IMR-90 (cell line): ENCODE data around the gene DPH2. TPM values are rescaled to one million over a fixed set of nuclear protein-coding genes. Genes with fewer than 3 reads are reported as not detected.

Experiments used
- ATAC-seq: fragments of 200-7000 bp; cut with Tn5 transposase; 2 replicates; pipeline ENCODE4 v1.9.1; 2020; ENCODE audit warnings: low read depth, mild to moderate bottlenecking, moderate library complexity
- BruUV-seq: library from RNA; stranded (reverse); fragments of 400-500 nt; replicated peaks from 2 replicates; lab custom pipeline; 2021; lab: Mats Ljungman, UMichigan
- CTCF ChIA-PET: fragments of 300-600 bp; formaldehyde crosslinking; extraction: SDS; loops from one replicate; lab custom pipeline; 2021; ENCODE audit warnings: antibody characterized with exemption; lab: Yijun Ruan, JAX
- POLR2A ChIA-PET: fragments of 300-600 bp; sonication (Branson Sonifier 250); formaldehyde crosslinking; loops from one replicate; lab custom pipeline; 2022; ENCODE audit warnings: antibody characterized with exemption; ENCODE audit not compliant: unreplicated experiment; lab: Charles Lee
- DNase-seq: peaks from one replicate; pipeline ENCODE4 v3.0.0; 2013
- H2AFZ ChIP-seq: replicated peaks from 2 replicates; pipeline ENCODE3; 2013; ENCODE audit warnings: low read length, mild to moderate bottlenecking; ENCODE audit not compliant: poor library complexity
- H2AK5ac ChIP-seq: 2 replicates; pipeline ENCODE4 v1.6.1; 2013; ENCODE audit warnings: low read depth, low read length, inconsistent platforms
- H2AK9ac ChIP-seq: replicated peaks from 2 replicates; pipeline ENCODE3; 2013; ENCODE audit warnings: mild to moderate bottlenecking, low read depth, low read length, moderate library complexity; ENCODE audit not compliant: poor library complexity
- H2BK120ac ChIP-seq: 2 replicates; pipeline ENCODE4 v1.6.1; 2013; ENCODE audit warnings: low read depth, low read length, inconsistent platforms
- H2BK15ac ChIP-seq: 3 replicates; pipeline ENCODE4 v1.6.1; 2013; ENCODE audit warnings: low read depth, low read length, inconsistent platforms
- H2BK20ac ChIP-seq: 2 replicates; pipeline ENCODE4 v1.6.1; 2013; ENCODE audit warnings: low read depth, mild to moderate bottlenecking, inconsistent platforms, low read length, moderate library complexity
- H2BK5ac ChIP-seq: 2 replicates; pipeline ENCODE4 v1.6.1; 2013; ENCODE audit warnings: mild to moderate bottlenecking, low read depth, low read length, inconsistent platforms; ENCODE audit not compliant: poor library complexity, severe bottlenecking
- H3K14ac ChIP-seq: replicated peaks from 2 replicates; pipeline ENCODE4 v1.6.1; 2013; ENCODE audit warnings: low read depth, low read length, inconsistent platforms
- H3K18ac ChIP-seq: 2 replicates; pipeline ENCODE4 v1.6.1; 2013; ENCODE audit warnings: low read depth, low read length, control low read depth
- H3K23ac ChIP-seq: 2 replicates; pipeline ENCODE4 v1.6.1; 2013; ENCODE audit warnings: low read depth, low read length, inconsistent platforms
- H3K27ac ChIP-seq: 2 replicates; pipeline ENCODE4 v1.5.1; 2013; ENCODE audit warnings: mild to moderate bottlenecking, control low read depth, low read length; ENCODE audit not compliant: insufficient read depth
- H3K27me3 ChIP-seq: 2 replicates; pipeline ENCODE4 v1.6.1; 2013; ENCODE audit warnings: low read length; ENCODE audit not compliant: control insufficient read depth, insufficient read depth
- H3K36me3 ChIP-seq: 2 replicates; pipeline ENCODE4 v1.6.1; 2013; ENCODE audit warnings: low read length, mixed read lengths; ENCODE audit not compliant: control insufficient read depth, insufficient read depth
- H3K4ac ChIP-seq: 2 replicates; pipeline ENCODE4 v1.6.1; 2013; ENCODE audit warnings: low read depth, low read length, inconsistent platforms
- H3K4me1 ChIP-seq: 2 replicates; pipeline ENCODE4 v1.6.1; 2013; ENCODE audit warnings: low read length, mixed read lengths; ENCODE audit not compliant: control insufficient read depth, insufficient read depth
- H3K4me2 ChIP-seq: 2 replicates; pipeline ENCODE4 v1.6.1; 2013; ENCODE audit warnings: low read depth, mild to moderate bottlenecking, control low read depth, low read length, moderate library complexity
- H3K4me3 ChIP-seq: 2 replicates; pipeline ENCODE4 v1.5.1; 2013; ENCODE audit warnings: low read depth, mild to moderate bottlenecking, control low read depth, low read length, moderate library complexity; ENCODE audit not compliant: insufficient read depth
- H3K56ac ChIP-seq: 2 replicates; pipeline ENCODE4 v1.6.1; 2013; ENCODE audit warnings: low read length, inconsistent platforms; ENCODE audit not compliant: insufficient read depth; ENCODE audit errors: extremely low read depth
- H3K79me1 ChIP-seq, 2 experiments: 2 replicates each; pipeline ENCODE4 v1.6.1; 2013; ENCODE audit warnings: low read length in 2 of 2, inconsistent platforms in 1 of 2, low read depth in 1 of 2
- H3K9ac ChIP-seq: 2 replicates; pipeline ENCODE4 v1.6.1; 2013; ENCODE audit warnings: low read depth, low read length, control low read depth
- H3K9me1 ChIP-seq: 2 replicates; pipeline ENCODE4 v1.6.1; 2013; ENCODE audit warnings: low read length, inconsistent platforms; ENCODE audit not compliant: insufficient read depth
- H3K9me3 ChIP-seq: 2 replicates; pipeline ENCODE4 v1.6.1; 2013; ENCODE audit warnings: low read length; ENCODE audit not compliant: control insufficient read depth, insufficient read depth
- H4K20me1 ChIP-seq: 2 replicates; pipeline ENCODE4 v1.6.1; 2013; ENCODE audit warnings: low read length, inconsistent platforms; ENCODE audit not compliant: insufficient read depth
- H4K5ac ChIP-seq: 2 replicates; pipeline ENCODE4 v1.6.1; 2013; ENCODE audit warnings: mild to moderate bottlenecking, low read depth, low read length, control low read depth
- H4K8ac ChIP-seq, 2 experiments: 2 replicates each; pipeline ENCODE4 v1.6.1; 2013; ENCODE audit warnings: low read depth in 2 of 2, low read length in 2 of 2, control low read depth in 1 of 2, inconsistent platforms in 1 of 2
- H4K91ac ChIP-seq: 2 replicates; pipeline ENCODE4 v1.6.1; 2013; ENCODE audit warnings: low read depth, low read length, inconsistent platforms; ENCODE audit not compliant: insufficient read depth
- BHLHE40 ChIP-seq: fragments of 150-350 bp; IDR thresholded peaks from 2 replicates; pipeline ENCODE4 v1.6.1; 2016; ENCODE audit warnings: mild to moderate bottlenecking, low read depth, low read length
- CEBPB ChIP-seq: IDR thresholded peaks from 2 replicates; pipeline ENCODE4 v1.6.1; 2012; ENCODE audit warnings: low read depth, low read length, improper control_type of control experiment
- CHD1 ChIP-seq: IDR thresholded peaks from 2 replicates; pipeline ENCODE4 v1.6.1; 2012; ENCODE audit warnings: low read depth, low read length, improper control_type of control experiment
- ELK1 ChIP-seq: fragments of 150-350 bp; IDR thresholded peaks from 2 replicates; pipeline ENCODE4 v1.6.1; 2016; ENCODE audit warnings: low read depth, mild to moderate bottlenecking, low read length, moderate library complexity, borderline replicate concordance
- FOS ChIP-seq: fragments of 150-350 bp; IDR thresholded peaks from 2 replicates; pipeline ENCODE4 v1.6.1; 2016; ENCODE audit warnings: low read depth, low read length
- MAFK ChIP-seq: IDR thresholded peaks from 2 replicates; pipeline ENCODE4 v1.6.1; 2012; ENCODE audit warnings: low read depth, low read length, improper control_type of control experiment
- MAZ ChIP-seq: IDR thresholded peaks from 2 replicates; pipeline ENCODE4 v1.6.1; 2012; ENCODE audit warnings: low read depth, mild to moderate bottlenecking, low read length, improper control_type of control experiment, moderate library complexity, borderline replicate concordance
- MXI1 ChIP-seq: IDR thresholded peaks from 2 replicates; pipeline ENCODE4 v1.6.1; 2012; ENCODE audit warnings: low read depth, mild to moderate bottlenecking, low read length, moderate library complexity, borderline replicate concordance
- NFE2L2 ChIP-seq: fragments of 150-350 bp; IDR thresholded peaks from 2 replicates; pipeline ENCODE4 v1.6.1; 2016; ENCODE audit warnings: low read depth, mild to moderate bottlenecking, low read length
- POLR2A ChIP-seq: IDR thresholded peaks from 2 replicates; pipeline ENCODE4 v1.6.1; 2012; ENCODE audit warnings: mild to moderate bottlenecking, low read depth, low read length
- RAD21 ChIP-seq: IDR thresholded peaks from 2 replicates; pipeline ENCODE4 v1.6.1; 2012; ENCODE audit warnings: low read length, improper control_type of control experiment
- RCOR1 ChIP-seq: IDR thresholded peaks from 2 replicates; pipeline ENCODE4 v1.6.1; 2012; ENCODE audit warnings: mild to moderate bottlenecking, low read length, improper control_type of control experiment; ENCODE audit not compliant: insufficient replicate concordance
- RFX5 ChIP-seq: IDR thresholded peaks from 2 replicates; pipeline ENCODE4 v1.8.0; 2012; ENCODE audit warnings: low read depth, mild to moderate bottlenecking, low read length, moderate library complexity
- SMC3 ChIP-seq: fragments of 150-350 bp; IDR thresholded peaks from 2 replicates; pipeline ENCODE4 v1.6.1; 2016; ENCODE audit warnings: low read depth, mild to moderate bottlenecking, antibody characterized with exemption, low read length, moderate library complexity
- USF2 ChIP-seq: fragments of 150-350 bp; IDR thresholded peaks from 2 replicates; pipeline ENCODE4 v1.6.1; 2017; ENCODE audit warnings: mild to moderate bottlenecking, antibody characterized with exemption, low read length, low read depth
- WGBS, 2 experiments: methylation state at CpG; one replicate each; pipeline versions ENCODE4 v1.1.5 to v1.1.7; 2013; ENCODE audit warnings: missing lambda C conversion rate in 2 of 2; ENCODE audit not compliant: insufficient read length in 1 of 2; ENCODE audit errors: extremely low coverage in 2 of 2; 5-methylcytosine and 5-hydroxymethylcytosine counted together
- dilution Hi-C: fragments of 300-500 bp; cut with HindIII; formaldehyde crosslinking; loops from one replicate; pipeline ENCODE4 v1.14.3; 2018; ENCODE audit warnings: low sequenced_read_pairs; ENCODE audit not compliant: unreplicated experiment
- in situ Hi-C: fragments of 300-500 bp; cut with MboI; formaldehyde crosslinking; loops from 3 replicates; pipeline ENCODE4 v1.14.3; 2019; ENCODE audit warnings: low sequenced_read_pairs, inconsistent platforms, mixed read lengths
- intact Hi-C: fragments of 100-400 bp; cut with micrococcal nuclease; formaldehyde crosslinking; loops from 2 replicates; pipeline ENCODE4 v1.10.0; 2022
- polyA plus RNA-seq, 3 experiments: library from polyadenylated mRNA; depleted of rRNA; stranded (reverse); fragments of >200 nt; gene quantifications; 2 replicates each; pipeline ENCODE4 v1.2.3, GENCODE V29; 2012; ENCODE audit warnings: low replicate concordance in 1 of 3
- total RNA-seq: library from RNA; depleted of rRNA; stranded (reverse); fragments of >200 nt; gene quantifications from 2 replicates; pipeline ENCODE4 v1.2.3, GENCODE V29; 2012
- TF ChIP-seq, protein P1 (sequence below): conservative IDR thresholded peaks from 2 replicates; pipeline ENCODE4 v1.5.1; 2012; ENCODE audit warnings: mild to moderate bottlenecking, low read depth, low read length, improper control_type of control experiment

Gene DPH2
- total and polyA plus RNA-seq, 2 of the 4 experiments (the other 2 are of a cell fraction): 21.0 to 32.2 TPM

DNA sequence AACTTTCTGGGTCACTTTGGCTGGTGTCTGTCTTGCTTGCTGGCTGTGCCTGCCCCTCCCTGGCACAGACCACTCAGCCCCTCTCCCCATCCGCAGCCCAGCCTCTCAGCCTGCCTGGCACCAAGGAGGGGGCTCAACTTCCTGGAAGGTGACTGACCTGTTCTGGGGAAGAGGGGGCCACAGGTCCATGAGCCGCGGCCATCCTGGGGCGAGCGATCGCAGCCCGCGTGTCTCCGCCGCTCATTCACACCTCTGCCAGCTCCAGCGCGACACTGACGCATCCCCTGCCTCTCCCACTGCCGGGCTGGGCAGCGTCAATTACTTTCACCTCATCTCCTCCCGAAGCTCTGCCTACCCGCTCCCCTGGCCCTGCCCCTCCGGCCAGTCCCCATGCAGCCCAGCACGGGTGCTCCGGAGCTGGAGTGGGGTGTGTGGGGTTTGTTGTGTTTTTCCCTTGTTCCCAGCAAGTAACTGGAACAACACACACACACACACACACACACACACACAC, 47.1 kb downstream of the DPH2 start:
- Histone ChIP-seq H3K36me3 (peaks cover 12% of the 10 kb centered on the region; the same call in 1 of the 2 replicates), H2AK5ac (no peak overlapping the region), H4K8ac (no peak overlapping the region), H3K4ac (no peak overlapping the region), H3K9ac (no peak overlapping the region), H3K79me1 (no peaks in the 10 kb centered on the region), H3K4me1 (no peaks in the 10 kb centered on the region), H4K20me1 (no peaks in the 10 kb centered on the region; the same call in 1 of the 2 replicates), H2AFZ (no peak overlapping the region), H3K14ac (no peak overlapping the region), H3K4me3 (no peak overlapping the region), H3K9me3 (no peaks in the 10 kb centered on the region), H2BK20ac (no peak overlapping the region), H3K27me3 (no peaks in the 10 kb centered on the region), H3K23ac (no peak overlapping the region), H3K9me1 (peaks cover 6% of the 10 kb centered on the region; the same call in 1 of the 2 replicates), H3K18ac (no peak overlapping the region), H3K4me2 (no peak overlapping the region), H4K5ac (no peak overlapping the region), H2BK5ac (no peak overlapping the region), H2BK15ac (no peak overlapping the region), H3K27ac (no peak overlapping the region), H2BK120ac (no peak overlapping the region), H4K91ac (no peak overlapping the region), H2AK9ac (no peak overlapping the region), H3K56ac (no peak overlapping the region)
- dilution Hi-C loops: no loop called here
- no peak for TF ChIP-seq NFE2L2
- TF ChIP-seq POLR2A: no peak
- no peak for TF ChIP-seq MAZ
- TF ChIP-seq MAFK: no peak
- TF ChIP-seq BHLHE40: no peak
- TF ChIP-seq USF2: no peak
- no peak for TF ChIP-seq RCOR1
- TF ChIP-seq RFX5: no peak
- no peak for TF ChIP-seq ELK1
- TF ChIP-seq, protein P1, sequence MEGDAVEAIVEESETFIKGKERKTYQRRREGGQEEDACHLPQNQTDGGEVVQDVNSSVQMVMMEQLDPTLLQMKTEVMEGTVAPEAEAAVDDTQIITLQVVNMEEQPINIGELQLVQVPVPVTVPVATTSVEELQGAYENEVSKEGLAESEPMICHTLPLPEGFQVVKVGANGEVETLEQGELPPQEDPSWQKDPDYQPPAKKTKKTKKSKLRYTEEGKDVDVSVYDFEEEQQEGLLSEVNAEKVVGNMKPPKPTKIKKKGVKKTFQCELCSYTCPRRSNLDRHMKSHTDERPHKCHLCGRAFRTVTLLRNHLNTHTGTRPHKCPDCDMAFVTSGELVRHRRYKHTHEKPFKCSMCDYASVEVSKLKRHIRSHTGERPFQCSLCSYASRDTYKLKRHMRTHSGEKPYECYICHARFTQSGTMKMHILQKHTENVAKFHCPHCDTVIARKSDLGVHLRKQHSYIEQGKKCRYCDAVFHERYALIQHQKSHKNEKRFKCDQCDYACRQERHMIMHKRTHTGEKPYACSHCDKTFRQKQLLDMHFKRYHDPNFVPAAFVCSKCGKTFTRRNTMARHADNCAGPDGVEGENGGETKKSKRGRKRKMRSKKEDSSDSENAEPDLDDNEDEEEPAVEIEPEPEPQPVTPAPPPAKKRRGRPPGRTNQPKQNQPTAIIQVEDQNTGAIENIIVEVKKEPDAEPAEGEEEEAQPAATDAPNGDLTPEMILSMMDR: no peak
- no peak for TF ChIP-seq MXI1
- no peak for TF ChIP-seq FOS
- TF ChIP-seq SMC3: no peak
- no peak for TF ChIP-seq CEBPB
- no peak for TF ChIP-seq RAD21
- TF ChIP-seq CHD1: no peak
- CTCF ChIA-PET: no interaction called here
- no CpG with 5 or more reads among the region's 20 CpGs for WGBS, 2 experiments
- BruUV-seq: no TSS peak
- DNase-seq (no peak), ATAC-seq (no peak)
- in situ Hi-C loops: loop anchor here (10.0 kb wide), 1 partner anchor 568 kb away; no protein-coding TSS in a partner anchor
- intact Hi-C loops: no loop called here
- POLR2A ChIA-PET: no interaction called here
